ENCODE measurements around the gene SUN2.

GRCh38 chr22:38704654-38705234, 51.1 kb downstream of the SUN2 start:
- TF ChIP-seq CTCF (conservative IDR thresholded peaks at IDR 0.05) (no peak), ZFX (IDR thresholded peaks at IDR 0.05) (no peak)

Data from C4-2B (cell line).